ENCODE results near the gene GPR52. TPM values are rescaled to one million over a fixed set of nuclear protein-coding genes. Genes with fewer than 3 reads are reported as not detected.

Gene GPR52
- total and polyA plus RNA-seq, 2 donors (not counting 3 experiments of a cell fraction or from before 2014, with no cell fraction given): 0.33 to 2.2 TPM

GRCh38 chr1:174425121-174425520 is 22.6 kb upstream of the GPR52 start:
- H3K4me1 ChIP-seq (ENCODE audit: control insufficient read depth, extremely low read depth, insufficient read depth, low read length): no peaks in the 10 kb centered on the region
- FAIRE-seq (no peak), DNase-seq (ENCODE audit: low read depth, low spot score) (no peak)
- ChIA-PET POLR2A (no interaction called here), CTCF (interaction anchor here (1.1 kb wide), 1 partner anchor 163 kb away, joined by 4 read pairs; no protein-coding TSS in a partner anchor)
- intact Hi-C loops (cut with micrococcal nuclease): no loop called here
- H3K27ac ChIP-seq (ENCODE audit: insufficient read depth, low read depth, low read length): no peak overlapping the region
- H3K9ac ChIP-seq (replicated peaks; ENCODE audit: extremely low read depth, insufficient read depth, low read length): no peak overlapping the region
- no peak overlapping the region for H2AFZ ChIP-seq (ENCODE audit: low read depth, low read length)
- BruUV-seq (replicated peaks): no TSS peak
- no peaks in the 10 kb centered on the region for H4K20me1 ChIP-seq (replicated peaks; ENCODE audit: control insufficient read depth, extremely low read depth, insufficient read depth, low read length)
- H3K36me3 ChIP-seq (ENCODE audit: control insufficient read depth in 2 of 2, extremely low read depth in 1 of 2, insufficient read depth in 2 of 2, low read length in 2 of 2): no peaks in the 10 kb centered on the region
- H3K4me2 ChIP-seq (ENCODE audit: insufficient read depth, low read length): no peak overlapping the region
- H3K9me1 ChIP-seq (replicated peaks; ENCODE audit: control insufficient read depth, extremely low read depth, insufficient read depth, low read length): no peaks in the 10 kb centered on the region
- TF ChIP-seq POLR2AphosphoS5 (IDR thresholded peaks at IDR 0.05; ENCODE audit: insufficient read depth, low read depth, low read length): no peak
- no peak for TF ChIP-seq FOS (IDR thresholded peaks at IDR 0.05; ENCODE audit: borderline replicate concordance, insufficient read depth, low read length)
- no peak for TF ChIP-seq MAX (IDR thresholded peaks at IDR 0.05; ENCODE audit: insufficient read depth, insufficient read length)
- TF ChIP-seq EZH2 (IDR thresholded peaks at IDR 0.05; ENCODE audit: borderline replicate concordance, low read depth, low read length, severe bottlenecking): no peak
- TF ChIP-seq JUN (IDR thresholded peaks at IDR 0.05; ENCODE audit: borderline replicate concordance, insufficient read depth, insufficient read length, low read depth): no peak
- TF ChIP-seq POLR2A (IDR thresholded peaks at IDR 0.05; ENCODE audit: low read depth, low read length): no peak
- no peak for TF ChIP-seq MYC (IDR thresholded peaks at IDR 0.05; ENCODE audit: low read depth, low read length)
- TF ChIP-seq CTCF (IDR thresholded peaks at IDR 0.05; ENCODE audit: extremely low read depth in 1 of 2, insufficient read depth in 1 of 2, low read depth in 1 of 2, low read length in 2 of 2): no peak
- no peak for TF ChIP-seq GATA2 (IDR thresholded peaks at IDR 0.05; ENCODE audit: insufficient read depth, insufficient read length, low read depth, low read length)
- H3K79me2 ChIP-seq (ENCODE audit: control insufficient read depth, insufficient read depth, low read length): no peaks in the 10 kb centered on the region
- dilution Hi-C loops (cut with MboI; ENCODE audit: extremely low pct_ligation_motif_present, low sequenced_read_pairs): no loop called here
- no peak overlapping the region for H3K4me3 ChIP-seq (replicated peaks in 1 of 3; ENCODE audit: insufficient read depth in 1 of 3, low read depth in 1 of 3, low read length in 3 of 3)
- no peaks in the 10 kb centered on the region for H3K9me3 ChIP-seq (replicated peaks; ENCODE audit: control insufficient read depth, insufficient read depth, low read length)
- H3K27me3 ChIP-seq (ENCODE audit: control insufficient read depth in 2 of 2, insufficient read depth in 2 of 2, low read length in 2 of 2): no peaks in the 10 kb centered on the region

All from endothelial cell of umbilical vein (primary cell).